GM21360 (cell line): Measurements from ENCODE around the gene ADNP.
"Not testable (repeated sequence)": the region's sequence is repeated elsewhere in the genome, so short reads cannot be mapped to it uniquely, and the experiment has no call there.

Source experiments
- ATAC-seq: cut with Tn5 transposase; IDR thresholded peaks from one replicate; pipeline ENCODE4 v1.9.1; 2021; ENCODE audit warnings: mild to moderate bottlenecking, moderate library complexity; ENCODE audit not compliant: unreplicated experiment

Gene ADNP

GRCh38 chr20:50903353-50904051 lies 27.7 kb downstream of the ADNP start:
- no peak for ATAC-seq

GRCh38 chr20:50901301-50901700 lies 29.9 kb downstream of the ADNP start:
- no peak for ATAC-seq

- ATAC-seq, result no peak
Measured at GRCh38 chr20:50900261-50900660, 31.0 kb downstream of the ADNP start.

- ATAC-seq, result no peak
Measured at GRCh38 chr20:50898475-50898874, 32.8 kb downstream of the ADNP start.

GRCh38 chr20:50895111-50895830 lies 36.0 kb downstream of the ADNP start:
- ATAC-seq, result no peak

GRCh38 chr20:50893620-50894019 lies 37.6 kb downstream of the ADNP start:
- no peak for ATAC-seq

GRCh38 chr20:50892394-50892793 lies 38.8 kb downstream of the ADNP start:
- ATAC-seq, result no peak

GRCh38 chr20:50891138-50891537 lies 40.1 kb downstream of the ADNP start:
- no peak for ATAC-seq

- no peak for ATAC-seq
Measured at GRCh38 chr20:50887576-50887975, 43.7 kb downstream of the ADNP start.

- no peak for ATAC-seq
Measured at GRCh38 chr20:50886184-50886790, 45.0 kb downstream of the ADNP start.

- ATAC-seq, result no peak
Measured at GRCh38 chr20:50885781-50886180, 45.5 kb downstream of the ADNP start.

GRCh38 chr20:50885068-50885467 lies 46.2 kb downstream of the ADNP start:
- ATAC-seq, result no peak

- no peak for ATAC-seq
Measured at GRCh38 chr20:50883856-50884255, 47.4 kb downstream of the ADNP start.

- ATAC-seq, result not testable (repeated sequence)
Measured at GRCh38 chr20:50881759-50882424, 49.3 kb downstream of the ADNP start.

GRCh38 chr20:50879649-50880550 lies 51.3 kb downstream of the ADNP start:
- no peak for ATAC-seq

GRCh38 chr20:50877232-50877743 lies 53.9 kb downstream of the ADNP start:
- ATAC-seq, result no peak

- no peak for ATAC-seq
Measured at GRCh38 chr20:50876816-50877215, 54.4 kb downstream of the ADNP start.

GRCh38 chr20:50876063-50876685 lies 55.1 kb downstream of the ADNP start:
- no peak for ATAC-seq

GRCh38 chr20:50874758-50875665 lies 56.2 kb downstream of the ADNP start:
- ATAC-seq, result no peak
